ENCODE results near the gene LGALS12. TPM values are rescaled to one million over a fixed set of nuclear protein-coding genes. Genes with fewer than 3 reads are reported as not detected.

Gene LGALS12
- total RNA-seq, 2 experiments from 2014 or later = not detected

GRCh38 chr11:63493127-63493526, 12.8 kb upstream of the LGALS12 start:
- intact Hi-C loops (cut with micrococcal nuclease; ENCODE audit: unreplicated experiment) = no loop called here
- Histone ChIP-seq H3K27ac (ENCODE audit: low read depth, low read length, poor library complexity, severe bottlenecking) (no peak overlapping the region), H3K9me3 (ENCODE audit: low read length) (no peaks in the 10 kb centered on the region), H3K9me2 (ENCODE audit: insufficient read depth, low read length) (no peaks in the 10 kb centered on the region), H3K4me1 (ENCODE audit: insufficient read depth, low read length, poor library complexity, severe bottlenecking) (no peaks in the 10 kb centered on the region), H3K4me3 (ENCODE audit: low read depth, low read length, poor library complexity, severe bottlenecking) (no peak overlapping the region), H2AFZ (ENCODE audit: low read length) (no peak overlapping the region), H3K79me2 (ENCODE audit: insufficient read depth, low read depth, low read length) (no peaks in the 10 kb centered on the region), H3K4me2 (ENCODE audit: low read length) (no peak overlapping the region), H4K20me1 (ENCODE audit: insufficient read depth, low read length) (no peaks in the 10 kb centered on the region), H3K36me3 (ENCODE audit: insufficient read depth, low read length) (no peaks in the 10 kb centered on the region)
- TF ChIP-seq EZH2phosphoT487 (IDR thresholded peaks at IDR 0.05; ENCODE audit: borderline replicate concordance, low read depth, low read length) (no peak), CTCF (conservative IDR thresholded peaks at IDR 0.05; ENCODE audit: low read length) (no peak)
- CTCF ChIA-PET (ENCODE audit: unreplicated experiment) = no interaction called here
- no peak for DNase-seq (ENCODE audit: low spot score)
- POLR2A ChIA-PET = no interaction called here
- no TSS peak for BruUV-seq (replicated peaks)

- no peak overlapping the region for H2AFZ ChIP-seq (ENCODE audit: low read length)
- no peaks in the 10 kb centered on the region for H3K4me1 ChIP-seq (ENCODE audit: insufficient read depth, low read length, poor library complexity, severe bottlenecking)
- H3K27ac ChIP-seq (ENCODE audit: low read depth, low read length, poor library complexity, severe bottlenecking) = no peak overlapping the region
- POLR2A ChIA-PET = no interaction called here
- intact Hi-C loops (cut with micrococcal nuclease; ENCODE audit: unreplicated experiment) = no loop called here
- DNase-seq (ENCODE audit: low spot score) = no peak
- no peaks in the 10 kb centered on the region for H4K20me1 ChIP-seq (ENCODE audit: insufficient read depth, low read length)
- TF ChIP-seq EZH2phosphoT487 (IDR thresholded peaks at IDR 0.05; ENCODE audit: borderline replicate concordance, low read depth, low read length) = no peak
- TF ChIP-seq CTCF (conservative IDR thresholded peaks at IDR 0.05; ENCODE audit: low read length) = no peak
- H3K79me2 ChIP-seq (ENCODE audit: insufficient read depth, low read depth, low read length) = no peaks in the 10 kb centered on the region
- H3K4me2 ChIP-seq (ENCODE audit: low read length) = no peak overlapping the region
- no peaks in the 10 kb centered on the region for H3K36me3 ChIP-seq (ENCODE audit: insufficient read depth, low read length)
- H3K9me3 ChIP-seq (ENCODE audit: low read length) = peaks cover 2% of the 10 kb centered on the region; the same call in 1 of the 2 replicates
- no peaks in the 10 kb centered on the region for H3K9me2 ChIP-seq (ENCODE audit: insufficient read depth, low read length)
- no TSS peak for BruUV-seq (replicated peaks)
- CTCF ChIA-PET (ENCODE audit: unreplicated experiment) = no interaction called here
- no peak overlapping the region for H3K4me3 ChIP-seq (ENCODE audit: low read depth, low read length, poor library complexity, severe bottlenecking)
Measured at GRCh38 chr11:63494975-63495374, 10.9 kb upstream of the LGALS12 start.

GRCh38 chr11:63499874-63500273, 6.0 kb upstream of the LGALS12 start:
- intact Hi-C loops (cut with micrococcal nuclease; ENCODE audit: unreplicated experiment) = no loop called here

More at GRCh38 chr11:63499874-63500273, 6.0 kb upstream of the LGALS12 start:
- H3K79me2 ChIP-seq (ENCODE audit: insufficient read depth, low read depth, low read length) = no peaks in the 10 kb centered on the region
- H3K9me3 ChIP-seq (ENCODE audit: low read length) = peaks cover 9% of the 10 kb centered on the region; the same call in 1 of the 2 replicates
- H3K4me1 ChIP-seq (ENCODE audit: insufficient read depth, low read length, poor library complexity, severe bottlenecking) = no peaks in the 10 kb centered on the region
- DNase-seq (ENCODE audit: low spot score) = no peak
- BruUV-seq (replicated peaks) = no TSS peak
- POLR2A ChIA-PET = no interaction called here
- H4K20me1 ChIP-seq (ENCODE audit: insufficient read depth, low read length) = no peaks in the 10 kb centered on the region
- CTCF ChIA-PET (ENCODE audit: unreplicated experiment) = no interaction called here
- H3K4me2 ChIP-seq (ENCODE audit: low read length) = no peak overlapping the region
- H3K9me2 ChIP-seq (ENCODE audit: insufficient read depth, low read length) = no peaks in the 10 kb centered on the region
- no peaks in the 10 kb centered on the region for H3K36me3 ChIP-seq (ENCODE audit: insufficient read depth, low read length)
- no peak overlapping the region for H3K4me3 ChIP-seq (ENCODE audit: low read depth, low read length, poor library complexity, severe bottlenecking)
- TF ChIP-seq CTCF (conservative IDR thresholded peaks at IDR 0.05; ENCODE audit: low read length) (no peak), EZH2phosphoT487 (IDR thresholded peaks at IDR 0.05; ENCODE audit: borderline replicate concordance, low read depth, low read length) (no peak)
- no peak overlapping the region for H3K27ac ChIP-seq (ENCODE audit: low read depth, low read length, poor library complexity, severe bottlenecking)
- H2AFZ ChIP-seq (ENCODE audit: low read length) = no peak overlapping the region

Data from OCI-LY7 (cell line).